Progenitor cell of endocrine pancreas (in vitro differentiated cells): ENCODE data around the gene HRH1. TPM values are rescaled to one million over a fixed set of nuclear protein-coding genes. Genes with fewer than 3 reads are reported as not detected.

ENCODE experiments used
- DNase-seq: peaks from one replicate; pipeline ENCODE4 v3.0.0; 2021; ENCODE audit warnings: low spot score; ENCODE audit not compliant: unreplicated experiment
- H3K27ac Mint-ChIP-seq: 2 replicates; pipeline ENCODE4 v1.8.0; 2021; ENCODE audit warnings: mild to moderate bottlenecking, moderate library complexity, mixed read lengths
- H3K27me3 Mint-ChIP-seq: 2 replicates; pipeline ENCODE4 v1.8.0; 2021; ENCODE audit warnings: mixed read lengths
- H3K36me3 Mint-ChIP-seq: 2 replicates; pipeline ENCODE4 v1.8.0; 2022; ENCODE audit warnings: mixed read lengths; ENCODE audit not compliant: insufficient read depth
- H3K4me1 Mint-ChIP-seq: 2 replicates; pipeline ENCODE4 v1.8.0; 2021; ENCODE audit warnings: low read depth, mixed read lengths
- H3K4me3 Mint-ChIP-seq: 2 replicates; pipeline ENCODE4 v1.8.0; 2021; ENCODE audit warnings: low read depth, mild to moderate bottlenecking, moderate library complexity, mixed read lengths
- H3K9me3 Mint-ChIP-seq: 2 replicates; pipeline ENCODE4 v1.8.0; 2021; ENCODE audit warnings: low read depth, mixed read lengths
- CTCF ChIP-seq: fragments of 200-600 bp; sonication (generic); IDR thresholded peaks from one replicate; pipeline ENCODE4 v1.5.0; 2021; ENCODE audit warnings: antibody characterized with exemption, mild to moderate bottlenecking; ENCODE audit not compliant: unreplicated experiment
- total RNA-seq: library from RNA; stranded (reverse); gene quantifications from 2 replicates; pipeline ENCODE4 v1.2.1, GENCODE V29; 2021

HRH1 gene
- total RNA-seq, 1 donor from 2014 or later, result not detected

- no peaks in the 10 kb centered on the region for H3K9me3 Mint-ChIP-seq
- no peak for TF ChIP-seq CTCF
- H3K27me3 Mint-ChIP-seq, result peaks cover 86% of the 10 kb centered on the region
- peak overlapping the region; percentile 60 for H3K4me3 Mint-ChIP-seq
- peak overlapping the region; percentile 33 for H3K27ac Mint-ChIP-seq
- peaks cover 6% of the 10 kb centered on the region for H3K4me1 Mint-ChIP-seq
- no peak for DNase-seq
- H3K36me3 Mint-ChIP-seq, result no peaks in the 10 kb centered on the region
These were observed 646 bp downstream of the HRH1 start for GRCh38 chr3:11154953-11155325.

DNA sequence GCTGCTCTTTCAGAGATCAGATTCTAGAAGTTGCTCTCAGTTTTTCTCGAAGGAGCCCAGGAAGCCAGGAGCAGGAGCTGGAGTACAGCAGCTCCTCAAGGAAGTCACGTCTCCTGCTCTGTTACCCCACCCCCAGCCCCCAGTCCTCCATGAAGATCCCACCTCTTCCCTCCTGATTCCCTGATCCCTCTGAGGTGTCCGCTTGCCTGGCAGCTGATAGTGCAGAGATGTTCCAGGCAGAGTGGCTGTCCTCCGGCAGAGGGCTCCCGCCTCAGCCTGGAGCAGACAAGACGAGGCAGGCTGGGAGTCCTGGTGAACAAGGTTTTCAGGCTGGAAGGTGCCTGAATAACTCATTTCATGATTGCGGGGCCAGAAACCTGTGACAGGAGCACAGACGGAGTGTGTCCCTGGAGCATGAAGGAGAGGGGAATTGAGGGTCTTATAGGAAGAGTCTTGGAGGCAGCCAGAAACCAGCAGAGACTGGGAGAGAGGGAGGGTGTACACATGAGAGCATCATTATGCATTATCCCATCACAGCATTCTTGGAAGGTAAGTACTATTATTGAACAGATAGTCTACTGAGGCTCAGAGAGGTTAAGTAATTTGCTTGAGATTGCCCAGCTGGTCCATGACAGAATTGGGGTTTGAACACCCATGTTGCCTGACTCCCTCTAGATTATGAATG lies 1.2 kb downstream of the HRH1 start:
- TF ChIP-seq CTCF, result peak; percentile 57

DNA sequence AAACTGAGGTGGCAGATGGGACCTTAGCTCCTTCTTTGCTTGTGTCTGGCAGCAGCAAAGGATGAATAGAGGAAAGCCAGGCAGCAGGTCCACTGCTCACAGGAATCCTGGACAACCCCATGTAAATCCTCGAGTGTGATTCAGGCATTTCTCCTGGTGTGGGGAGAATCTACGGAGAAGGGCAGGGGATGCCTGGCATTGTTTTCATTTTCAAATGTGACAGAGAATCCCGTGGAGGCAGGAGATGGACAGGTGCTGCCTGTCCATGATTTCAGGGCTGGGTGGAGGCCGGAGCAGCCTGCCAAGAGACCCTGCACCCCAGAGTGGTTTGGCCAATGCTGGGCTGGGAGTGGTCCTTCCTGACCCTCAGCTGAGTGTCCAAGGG lies 1.7 kb downstream of the HRH1 start:
- H3K4me3 Mint-ChIP-seq, result no peak overlapping the region
- peaks cover 6% of the 10 kb centered on the region for H3K4me1 Mint-ChIP-seq
- no peaks in the 10 kb centered on the region for H3K9me3 Mint-ChIP-seq
- no peak overlapping the region for H3K27ac Mint-ChIP-seq
- no peak for DNase-seq
- H3K36me3 Mint-ChIP-seq, result no peaks in the 10 kb centered on the region
- H3K27me3 Mint-ChIP-seq, result peaks cover 81% of the 10 kb centered on the region
- no peak for TF ChIP-seq CTCF

More for the DNA sequence above, 1.2 kb downstream of the HRH1 start:
- Mint-ChIP-seq H3K36me3 (no peaks in the 10 kb centered on the region), H3K27me3 (peaks cover 85% of the 10 kb centered on the region), H3K4me1 (peaks cover 6% of the 10 kb centered on the region), H3K4me3 (peak overlapping the region; percentile 60), H3K9me3 (no peaks in the 10 kb centered on the region), H3K27ac (no peak overlapping the region)
- peak; percentile 27 for DNase-seq

GRCh38 chr3:11157421-11157820 lies 3.1 kb downstream of the HRH1 start:
- no peak for TF ChIP-seq CTCF
- Mint-ChIP-seq H3K27ac (no peak overlapping the region), H3K27me3 (peaks cover 69% of the 10 kb centered on the region), H3K4me3 (no peak overlapping the region), H3K9me3 (no peaks in the 10 kb centered on the region), H3K4me1 (peaks cover 6% of the 10 kb centered on the region), H3K36me3 (no peaks in the 10 kb centered on the region)
- no peak for DNase-seq

GRCh38 chr3:11159421-11159904 lies 5.2 kb downstream of the HRH1 start:
- H3K27ac Mint-ChIP-seq, result no peak overlapping the region
- peaks cover 4% of the 10 kb centered on the region for H3K4me1 Mint-ChIP-seq
- no peak for DNase-seq
- peaks cover 70% of the 10 kb centered on the region for H3K27me3 Mint-ChIP-seq
- no peaks in the 10 kb centered on the region for H3K36me3 Mint-ChIP-seq
- no peaks in the 10 kb centered on the region for H3K9me3 Mint-ChIP-seq
- TF ChIP-seq CTCF, result no peak
- no peak overlapping the region for H3K4me3 Mint-ChIP-seq
